HepG2 (cell line): ENCODE results near the gene CDH13. TPM values are rescaled to one million over a fixed set of nuclear protein-coding genes. Genes with fewer than 3 reads are reported as not detected.

Experiments
- ATAC-seq: fragments of 200-7000 bp; cut with Tn5 transposase; 3 replicates; pipeline ENCODE4 v1.9.1; 2020; ENCODE audit warnings: mild to moderate bottlenecking, moderate library complexity
- BruUV-seq: library from RNA; stranded (reverse); fragments of 400-500 nt; replicated peaks from 2 replicates; lab custom pipeline; 2021; lab: Mats Ljungman, UMichigan
- CTCF ChIA-PET: fragments of 300-600 bp; formaldehyde crosslinking; extraction: SDS; loops from one replicate; lab custom pipeline; 2021; ENCODE audit warnings: low total read pairs, inconsistent platforms, low intra/inter-chr PET ratio; lab: Yijun Ruan, JAX
- POLR2A ChIA-PET: fragments of 350-600 bp; sonication (Branson Sonifier 250); formaldehyde crosslinking; loops from one replicate; lab custom pipeline; 2020; ENCODE audit warnings: antibody characterized with exemption, inconsistent platforms; lab: Yijun Ruan, JAX
- DNase-seq: peaks from one replicate; pipeline ENCODE4 v3.0.0-alpha.2; 2015; ENCODE audit warnings: low spot score
- FAIRE-seq: peaks from 3 replicates; lab custom pipeline; 2011; peaks lifted over from hg19 to GRCh38; lab: Jason Lieb, UNC
- H2AFZ ChIP-seq: one replicate; pipeline ENCODE4 v1.6.1; 2011; ENCODE audit warnings: low read length, inconsistent platforms
- H3K27ac ChIP-seq: fragments of 300-600 bp; 3 replicates; pipeline ENCODE4 v1.8.0; 2011; ENCODE audit warnings: mixed run types, mild to moderate bottlenecking, mixed read lengths, low read length, inconsistent platforms; ENCODE audit not compliant: insufficient read depth; ENCODE audit errors: extremely low read length
- H3K27me3 ChIP-seq, 2 experiments: fragments of 200-600 bp in 1 of 2; 2 replicates in 1 of 2; 3 replicates in 1 of 2; pipeline versions ENCODE4 v1.6.0 to v1.8.0; 2011; ENCODE audit warnings: low read length in 2 of 2, mild to moderate bottlenecking in 2 of 2, moderate library complexity in 2 of 2, inconsistent platforms in 1 of 2; ENCODE audit not compliant: insufficient read depth in 2 of 2, control insufficient read depth in 1 of 2
- H3K36me3 ChIP-seq, 2 experiments: fragments of 200-600 bp in 1 of 2; replicated peaks in 1 of 2; 2 replicates in 1 of 2; 3 replicates in 1 of 2; pipeline versions ENCODE4 v1.5.1 to v1.8.0; 2011; ENCODE audit warnings: low read length in 2 of 2, inconsistent platforms in 1 of 2; ENCODE audit not compliant: insufficient read depth in 2 of 2, control insufficient read depth in 1 of 2
- H3K4me1 ChIP-seq: 2 replicates; pipeline ENCODE4 v1.5.1; 2012; ENCODE audit warnings: low read length, inconsistent platforms; ENCODE audit not compliant: insufficient read depth
- H3K4me2 ChIP-seq: 2 replicates; pipeline ENCODE4 v1.6.0; 2011; ENCODE audit warnings: low read depth, low read length, inconsistent platforms
- H3K4me3 ChIP-seq, 3 experiments: fragments of 200-600 bp in 1 of 3; sonication (generic), shearing (Covaris generic) in 1 of 3; replicated peaks in 1 of 3; 2 replicates each; pipeline ENCODE4 v1.5.1; 2011 to 2016; ENCODE audit warnings: low read length in 3 of 3, inconsistent platforms in 2 of 3, low read depth in 2 of 3, mild to moderate bottlenecking in 2 of 3, control low read depth in 1 of 3, mixed read lengths in 1 of 3; ENCODE audit not compliant: insufficient read depth in 1 of 3
- H3K79me2 ChIP-seq: one replicate; pipeline ENCODE4 v1.6.1; 2011; ENCODE audit warnings: low read length, inconsistent platforms; ENCODE audit not compliant: insufficient read depth
- H3K9ac ChIP-seq: 2 replicates; pipeline ENCODE4 v1.6.0; 2011; ENCODE audit warnings: mild to moderate bottlenecking, low read depth, low read length, inconsistent platforms; ENCODE audit not compliant: insufficient read depth
- H3K9me3 ChIP-seq: 2 replicates; pipeline ENCODE4 v1.5.1; 2012; ENCODE audit warnings: mild to moderate bottlenecking, low read length
- H4K20me1 ChIP-seq: 2 replicates; pipeline ENCODE4 v1.6.0; 2011; ENCODE audit warnings: inconsistent platforms, mild to moderate bottlenecking, low read length, moderate library complexity; ENCODE audit not compliant: insufficient read depth
- ATRX ChIP-seq: sonication (generic); formaldehyde crosslinking; IDR thresholded peaks from 2 replicates; pipeline ENCODE4 v1.4.0; 2020; ENCODE audit warnings: missing genetic modification reagents, borderline replicate concordance
- CENPT ChIP-seq: sonication (generic); formaldehyde crosslinking; IDR thresholded peaks from 2 replicates; pipeline ENCODE4 v1.8.0; 2022; ENCODE audit warnings: low read depth, mild to moderate bottlenecking, moderate library complexity, missing genetic modification reagents
- DNMT3B ChIP-seq: conservative IDR thresholded peaks from 2 replicates; pipeline ENCODE4 v1.6.1; 2016; ENCODE audit warnings: missing biosample characterization, control low read depth
- E2F1 ChIP-seq: sonication (generic); formaldehyde crosslinking; IDR thresholded peaks from 2 replicates; pipeline ENCODE4 v1.5.0; 2020; ENCODE audit warnings: missing genetic modification reagents
- GMEB2 ChIP-seq: IDR thresholded peaks from 2 replicates; pipeline ENCODE4 v1.6.1; 2016; ENCODE audit warnings: missing biosample characterization, missing genetic modification reagents, low read depth
- RXRA ChIP-seq: sonication (generic); formaldehyde crosslinking; IDR thresholded peaks from 2 replicates; pipeline ENCODE4 v1.5.1; 2020; ENCODE audit warnings: missing genetic modification reagents
- SALL2 ChIP-seq: sonication (generic); formaldehyde crosslinking; IDR thresholded peaks from 2 replicates; pipeline ENCODE4 v1.8.1; 2023; ENCODE audit warnings: mild to moderate bottlenecking, missing genetic modification reagents, inconsistent platforms
- TFDP2 ChIP-seq: sonication (generic); formaldehyde crosslinking; IDR thresholded peaks from 2 replicates; pipeline ENCODE4 v1.4.0; 2020; ENCODE audit warnings: missing genetic modification reagents
- TP53 ChIP-seq: sonication (generic); formaldehyde crosslinking; conservative IDR thresholded peaks from 2 replicates; pipeline ENCODE4 v1.4.0; 2020; ENCODE audit warnings: missing genetic modification reagents
- U2AF1 ChIP-seq: fragments of 200-400 bp; formaldehyde crosslinking; optimal IDR thresholded peaks from 2 replicates; pipeline ENCODE3; 2017; ENCODE audit warnings: mild to moderate bottlenecking, low read depth, low read length
- ZBTB42 ChIP-seq: sonication (generic); formaldehyde crosslinking; IDR thresholded peaks from 2 replicates; pipeline ENCODE4 v1.5.0; 2020; ENCODE audit warnings: mild to moderate bottlenecking, missing genetic modification reagents
- ZNF549 ChIP-seq: sonication (generic); formaldehyde crosslinking; IDR thresholded peaks from 2 replicates; pipeline ENCODE4 v1.5.0; 2020; ENCODE audit warnings: missing genetic modification reagents
- ZNF572 ChIP-seq: sonication (generic); formaldehyde crosslinking; IDR thresholded peaks from 2 replicates; pipeline ENCODE4 v1.5.1; 2020; ENCODE audit warnings: mild to moderate bottlenecking, missing genetic modification reagents
- ZNF580 ChIP-seq: IDR thresholded peaks from 2 replicates; pipeline ENCODE4 v1.6.1; 2016; ENCODE audit warnings: low read depth, borderline replicate concordance
- ZNF639 ChIP-seq: conservative IDR thresholded peaks from 2 replicates; pipeline ENCODE4 v1.6.1; 2018; ENCODE audit warnings: missing genetic modification reagents
- ZNF709 ChIP-seq: sonication (generic); formaldehyde crosslinking; IDR thresholded peaks from 2 replicates; pipeline ENCODE4 v1.5.0; 2020; ENCODE audit warnings: mild to moderate bottlenecking, missing genetic modification reagents
- WGBS: methylation state at CpG from one replicate; pipeline ENCODE4 v1.1.6; 2017; ENCODE audit warnings: low lambda C conversion rate; 5-methylcytosine and 5-hydroxymethylcytosine counted together
- in situ Hi-C: cut with HindIII; loops from 2 replicates; pipeline ENCODE4 v1.10.0; 2017; ENCODE audit warnings: low pct_unique_long_range_greater_than_20kb; ENCODE audit not compliant: extremely low pct_ligation_motif_present
- intact Hi-C: fragments of 100-400 bp; cut with micrococcal nuclease; formaldehyde crosslinking; loops from one replicate; pipeline ENCODE4 v1.10.0; 2022; ENCODE audit not compliant: unreplicated experiment
- polyA plus RNA-seq, 8 experiments: library from polyadenylated mRNA; depleted of rRNA in 3 of 8; stranded (reverse) in 7 of 8; unstranded in 1 of 8; fragments of >200 nt; fragmentation: Illumina TruSeq in 4 of 8; extraction: Trizol in 4 of 8; gene quantifications; 2 replicates each; pipeline versions ENCODE4 v1.2.1 to v1.2.3, GENCODE V29; 2011 to 2016; ENCODE audit warnings: low read depth in 4 of 8, missing spikeins in 1 of 8, mixed read lengths in 1 of 8; ENCODE audit not compliant: insufficient read depth in 1 of 8
- total RNA-seq, 5 experiments: library from RNA; depleted of rRNA; stranded (reverse); fragments of >200 nt; fragmentation: Illumina TruSeq; extraction: Trizol; gene quantifications; 2 replicates each; pipeline ENCODE4 v1.2.3, GENCODE V29; 2016; ENCODE audit warnings: low read depth in 1 of 5

CDH13 gene
- total and polyA plus RNA-seq, 2 of the 13 experiments (the other 11 are each of a cell fraction or from before 2014, with no cell fraction given) = not detected

GRCh38 chr16:83837566-83837965 lies 1210.8 kb downstream of the CDH13 start:
- Histone ChIP-seq H3K79me2 (no peaks in the 10 kb centered on the region), H3K36me3 (no peaks in the 10 kb centered on the region), H3K9ac (no peak overlapping the region), H3K4me1 (0 out of 2 replicates have a peak, but pooled peaks cover 5% of the 10 kb centered on the region), H2AFZ (no peak overlapping the region), H3K27me3 (peaks cover 0 to 40% of the 10 kb centered on the region in 2 experiments; a peak in 2 of 5 replicates), H3K27ac (no peak overlapping the region), H3K9me3 (no peaks in the 10 kb centered on the region), H4K20me1 (no peaks in the 10 kb centered on the region), H3K4me2 (no peak overlapping the region), H3K4me3 (no peak overlapping the region)
- DNase-seq (no peak), ATAC-seq (no peak), FAIRE-seq (no peak)
- no TSS peak for BruUV-seq
- intact Hi-C loops = no loop called here
- TF ChIP-seq U2AF1 = no peak
- TF ChIP-seq CENPT (CRISPR knock-in tag) = no peak
- no peak for TF ChIP-seq GMEB2 (CRISPR knock-in tag)
- TF ChIP-seq ZNF709 = no peak
- no peak for TF ChIP-seq DNMT3B (CRISPR knock-in tag)
- no peak for TF ChIP-seq ATRX (CRISPR knock-in tag)
- TF ChIP-seq RXRA (CRISPR knock-in tag) = no peak
- no peak for TF ChIP-seq ZNF549 (CRISPR knock-in tag)
- no peak for TF ChIP-seq TP53 (CRISPR knock-in tag)
- no peak for TF ChIP-seq TFDP2
- no peak for TF ChIP-seq SALL2
- TF ChIP-seq ZNF572 = no peak
- no peak for TF ChIP-seq E2F1
- no peak for TF ChIP-seq ZNF639
- no peak for TF ChIP-seq ZNF580 (CRISPR knock-in tag)
- no peak for TF ChIP-seq ZBTB42 (CRISPR knock-in tag)
- in situ Hi-C loops = no loop called here
- WGBS = 11% methylated on average over 4 of the region's 4 CpGs
- ChIA-PET POLR2A (no interaction called here), CTCF (no interaction called here)
